HCT116 (cell line): ENCODE data around the gene MYO10. TPM values are rescaled to one million over a fixed set of nuclear protein-coding genes. Genes with fewer than 3 reads are reported as not detected.

ENCODE experiments used
- ATAC-seq: fragments of 200-7000 bp; cut with Tn5 transposase; 2 replicates; pipeline ENCODE4 v1.9.1; 2020; ENCODE audit warnings: mild to moderate bottlenecking, moderate library complexity
- BruUV-seq: library from RNA; stranded (reverse); fragments of 400-500 nt; replicated peaks from 2 replicates; lab custom pipeline; 2021; lab: Mats Ljungman, UMichigan
- CTCF ChIA-PET: fragments of 300-600 bp; sonication (Branson Sonifier 250); formaldehyde crosslinking; loops from one replicate; lab custom pipeline; 2021; ENCODE audit warnings: antibody characterized with exemption; lab: Charles Lee
- POLR2A ChIA-PET: fragments of 300-600, 350-600 bp; sonication (Branson Sonifier 250); formaldehyde crosslinking; loops from one replicate; lab custom pipeline; 2021; ENCODE audit warnings: antibody characterized with exemption; lab: Charles Lee
- RAD21 ChIA-PET, 2 experiments: fragments of 300-600 bp; sonication (Branson Sonifier 250); formaldehyde crosslinking; loops; one replicate each; lab custom pipeline; 2023; ENCODE audit warnings: low total read pairs in 2 of 2; ENCODE audit not compliant: uncharacterized antibody in 2 of 2, unreplicated experiment in 2 of 2, low non-redundant PET in 1 of 2; lab: Charles Lee
- DNase-seq: peaks from one replicate; pipeline ENCODE4 v3.0.0-alpha.2; 2010; ENCODE audit warnings: low read depth, low spot score
- H2AFZ ChIP-seq: fragments of 200-600 bp; shearing (Covaris generic), sonication (generic); 2 replicates; pipeline ENCODE4 v1.6.1; 2017; ENCODE audit warnings: low read depth, mixed run types, mixed read lengths, antibody characterized with exemption, low read length; ENCODE audit not compliant: poor library complexity, severe bottlenecking
- H3K27ac ChIP-seq: 2 replicates; pipeline ENCODE4 v1.5.1; 2012; ENCODE audit warnings: low read depth, low read length
- H3K27me3 ChIP-seq: fragments of 200-600 bp; sonication (generic); 2 replicates; pipeline ENCODE4 v1.6.1; 2016; ENCODE audit warnings: mixed run types, low read length, mixed read lengths; ENCODE audit not compliant: insufficient read depth
- H3K36me3 ChIP-seq, 2 experiments: fragments of 200-500 bp in 1 of 2; fragments of 200-600 bp in 1 of 2; sonication (Bioruptor generic) in 1 of 2; sonication (generic) in 1 of 2; 2 replicates each; pipeline versions ENCODE4 v1.5.1 to v1.6.1; 2014 to 2016; ENCODE audit warnings: low read length in 2 of 2, inconsistent platforms in 1 of 2, mixed read lengths in 1 of 2, mixed run types in 1 of 2; ENCODE audit not compliant: insufficient read depth in 2 of 2, control insufficient read depth in 1 of 2
- H3K4me1 ChIP-seq, 2 experiments: fragments of 200-600 bp in 1 of 2; sonication (generic) in 1 of 2; 2 replicates each; pipeline versions ENCODE4 v1.5.1 to v1.6.1; 2012 to 2017; ENCODE audit warnings: low read length in 2 of 2, inconsistent platforms in 1 of 2, mild to moderate bottlenecking in 1 of 2, mixed read lengths in 1 of 2, mixed run types in 1 of 2, moderate library complexity in 1 of 2; ENCODE audit not compliant: insufficient read depth in 2 of 2, control insufficient read depth in 1 of 2
- H3K4me2 ChIP-seq: fragments of 200-600 bp; sonication (generic); 2 replicates; pipeline ENCODE4 v1.6.1; 2017; ENCODE audit warnings: mixed run types, low read length, mixed read lengths
- H3K4me3 ChIP-seq, 2 experiments: fragments of 200-600 bp in 1 of 2; sonication (generic) in 1 of 2; replicated peaks in 1 of 2; 2 replicates each; pipeline ENCODE4 v1.5.1; 2011 to 2016; ENCODE audit warnings: low read length in 2 of 2, control low read depth in 1 of 2, low read depth in 1 of 2, mild to moderate bottlenecking in 1 of 2, mixed read lengths in 1 of 2, mixed run types in 1 of 2
- H3K79me2 ChIP-seq: fragments of 200-600 bp; sonication (generic); 2 replicates; pipeline ENCODE4 v1.6.1; 2017; ENCODE audit warnings: mild to moderate bottlenecking, mixed run types, low read length, moderate library complexity, mixed read lengths; ENCODE audit not compliant: insufficient read depth
- H3K9ac ChIP-seq: fragments of 200-600 bp; sonication (generic); 2 replicates; pipeline ENCODE4 v1.6.1; 2016; ENCODE audit warnings: low read length, mixed read lengths
- H3K9me2 ChIP-seq: fragments of 200-600 bp; sonication (generic), shearing (Covaris generic); 2 replicates; pipeline ENCODE4 v1.6.1; 2017; ENCODE audit warnings: mixed run types, mild to moderate bottlenecking, moderate library complexity; ENCODE audit not compliant: insufficient read depth
- H3K9me3 ChIP-seq, 2 experiments: fragments of 200-500 bp in 1 of 2; fragments of 200-600 bp in 1 of 2; sonication (Bioruptor generic) in 1 of 2; sonication (generic) in 1 of 2; 2 replicates each; pipeline ENCODE4 v1.6.1; 2014 to 2017; ENCODE audit warnings: low read length in 2 of 2, mixed read lengths in 2 of 2, inconsistent platforms in 1 of 2, low read depth in 1 of 2, mild to moderate bottlenecking in 1 of 2, mixed run types in 1 of 2, moderate library complexity in 1 of 2; ENCODE audit not compliant: control insufficient read depth in 1 of 2, insufficient read depth in 1 of 2
- H4K20me1 ChIP-seq: fragments of 200-600 bp; sonication (generic), shearing (Covaris generic); 2 replicates; pipeline ENCODE4 v1.6.1; 2017; ENCODE audit warnings: mixed run types, mild to moderate bottlenecking, moderate library complexity; ENCODE audit not compliant: insufficient read depth
- CEBPB ChIP-seq: IDR thresholded peaks from 2 replicates; pipeline ENCODE4 v1.6.1; 2012; ENCODE audit warnings: low read depth
- ELF1 ChIP-seq: IDR thresholded peaks from 2 replicates; pipeline ENCODE4 v1.6.1; 2012; ENCODE audit warnings: low read depth, borderline replicate concordance
- FOSL1 ChIP-seq: IDR thresholded peaks from 2 replicates; pipeline ENCODE4 v1.6.1; 2012; ENCODE audit warnings: low read depth
- JUND ChIP-seq: IDR thresholded peaks from 2 replicates; pipeline ENCODE4 v1.6.1; 2012
- MAX ChIP-seq: IDR thresholded peaks from 2 replicates; pipeline ENCODE4 v1.6.1; 2012
- REST ChIP-seq: IDR thresholded peaks from 2 replicates; pipeline ENCODE4 v1.6.1; 2012; ENCODE audit warnings: low read depth
- SRF ChIP-seq: IDR thresholded peaks from 2 replicates; pipeline ENCODE4 v1.6.1; 2012; ENCODE audit warnings: low read depth
- YY1 ChIP-seq: IDR thresholded peaks from 2 replicates; pipeline ENCODE4 v1.6.1; 2011; ENCODE audit warnings: low read length, low read depth, moderate library complexity, mild to moderate bottlenecking; ENCODE audit not compliant: insufficient replicate concordance; ENCODE audit errors: extremely low read depth
- ZBTB33 ChIP-seq: IDR thresholded peaks from 2 replicates; pipeline ENCODE4 v1.6.1; 2011; ENCODE audit warnings: mild to moderate bottlenecking, low read length, moderate library complexity; ENCODE audit not compliant: insufficient replicate concordance; ENCODE audit errors: extremely low read depth
- ZFX ChIP-seq: fragments of 450-650 bp; IDR thresholded peaks from 2 replicates; pipeline ENCODE4 v1.6.1; 2017
- ZNF274 ChIP-seq: fragments of 200-500 bp; sonication (Bioruptor generic); IDR thresholded peaks from 2 replicates; pipeline ENCODE4 v1.6.1; 2014; ENCODE audit warnings: mild to moderate bottlenecking, low read depth, low read length, inconsistent platforms
- intact Hi-C: fragments of 100-400 bp; cut with micrococcal nuclease; formaldehyde crosslinking; loops from 2 replicates; pipeline ENCODE4 v1.10.0; 2022
- total RNA-seq: library from RNA; stranded (reverse); gene quantifications from one replicate; pipeline ENCODE4 v1.2.1, GENCODE V29; 2021; ENCODE audit not compliant: unreplicated experiment

MYO10 gene
- total RNA-seq, 1 experiment from 2014 or later = 34.9 TPM

GRCh38 chr5:16899171-16899570, 36.9 kb downstream of the MYO10 start:
- Histone ChIP-seq H3K79me2 (peaks cover 82% of the 10 kb centered on the region), H3K27me3 (no peaks in the 10 kb centered on the region), H3K4me3 (peak overlapping the region in 1 of 2 experiments; percentile 31; a peak in 1 of 4 replicates), H3K9me3 (no peaks in the 10 kb centered on the region), H4K20me1 (no peaks in the 10 kb centered on the region), H3K36me3 (no peaks in the 10 kb centered on the region), H3K27ac (0 out of 2 replicates have a peak overlapping the region, but pooled peaks have one; percentile 1), H3K9ac (peak overlapping the region; percentile 26; the same call in 1 of the 2 replicates), H3K4me2 (peak overlapping the region; percentile 65), H2AFZ (no peak overlapping the region), H3K9me2 (no peaks in the 10 kb centered on the region), H3K4me1 (peaks cover 79 to 92% of the 10 kb centered on the region in 2 experiments)
- ATAC-seq (no peak), DNase-seq (no peak)
- BruUV-seq = no TSS peak
- TF ChIP-seq FOSL1 (peak; percentile 56), JUND (peak; percentile 49; the same call in 1 of the 2 replicates), ZNF274 (no peak)
- RAD21 ChIA-PET = no interaction called here
- intact Hi-C loops = no loop called here
- CTCF ChIA-PET = no interaction called here
- POLR2A ChIA-PET = no interaction called here

GRCh38 chr5:16897800-16898199, 38.3 kb downstream of the MYO10 start:
- H3K27me3 ChIP-seq = no peaks in the 10 kb centered on the region
- intact Hi-C loops = no loop called here
- no peak for ATAC-seq
- H3K4me1 ChIP-seq = peaks cover 78 to 85% of the 10 kb centered on the region in 2 experiments
- no TSS peak for BruUV-seq
- no peak for DNase-seq
- CTCF ChIA-PET = interaction anchor here (0.8 kb wide), 1 partner anchor 236 kb away, joined by 3 read pairs; no protein-coding TSS in a partner anchor
- no peaks in the 10 kb centered on the region for H3K36me3 ChIP-seq
- H3K27ac ChIP-seq = peak overlapping the region; percentile 6; the same call in 1 of the 2 replicates
- no peaks in the 10 kb centered on the region for H3K9me2 ChIP-seq
- H3K79me2 ChIP-seq = peaks cover 83% of the 10 kb centered on the region
- POLR2A ChIA-PET = no interaction called here
- H3K4me3 ChIP-seq = no peak overlapping the region
- H3K9ac ChIP-seq = no peak overlapping the region
- H4K20me1 ChIP-seq = no peaks in the 10 kb centered on the region
- TF ChIP-seq YY1 (no peak), SRF (no peak), ZBTB33 (no peak), CEBPB (no peak), ZNF274 (no peak), ZFX (no peak), MAX (no peak), ELF1 (no peak), REST (no peak)
- RAD21 ChIA-PET = no interaction called here
- no peaks in the 10 kb centered on the region for H3K9me3 ChIP-seq
- no peak overlapping the region for H2AFZ ChIP-seq
- H3K4me2 ChIP-seq = peak overlapping the region; percentile 2; the same call in 1 of the 2 replicates
